Endothelial cell of umbilical vein (primary cell): Measurements from ENCODE around the gene SRD5A1.

Experiments used
- EZH2 ChIP-seq: IDR thresholded peaks from 2 replicates; pipeline ENCODE4 v1.6.1; 2012; ENCODE audit warnings: borderline replicate concordance, low read depth, mild to moderate bottlenecking, moderate library complexity, low read length, inconsistent platforms; ENCODE audit not compliant: severe bottlenecking
- JUN ChIP-seq: IDR thresholded peaks from 2 replicates; pipeline ENCODE4 v1.6.1; 2011; ENCODE audit warnings: borderline replicate concordance, low read depth; ENCODE audit not compliant: insufficient read length, insufficient read depth
- MYC ChIP-seq: IDR thresholded peaks from one replicate; pipeline ENCODE4 v1.6.1; 2011; ENCODE audit warnings: mild to moderate bottlenecking, low read depth, low read length
- POLR2A ChIP-seq: IDR thresholded peaks from 2 replicates; pipeline ENCODE4 v1.6.1; 2012; ENCODE audit warnings: low read depth, mild to moderate bottlenecking, control low read depth, low read length
- POLR2AphosphoS5 ChIP-seq: IDR thresholded peaks from 2 replicates; pipeline ENCODE4 v1.6.1; 2012; ENCODE audit warnings: low read depth, mild to moderate bottlenecking, control low read depth, low read length, moderate library complexity; ENCODE audit not compliant: insufficient read depth
- TF ChIP-seq, protein P1 (sequence below), 2 donors: IDR thresholded peaks; 1 replicate in 1 of 2; 2 replicates in 1 of 2; pipeline ENCODE4 v1.5.1; 2011; ENCODE audit warnings: low read length in 2 of 2, mild to moderate bottlenecking in 2 of 2, moderate library complexity in 2 of 2, control low read depth in 1 of 2, inconsistent platforms in 1 of 2, low read depth in 1 of 2; ENCODE audit not compliant: insufficient read depth in 1 of 2; ENCODE audit errors: extremely low read depth in 1 of 2

DNA sequence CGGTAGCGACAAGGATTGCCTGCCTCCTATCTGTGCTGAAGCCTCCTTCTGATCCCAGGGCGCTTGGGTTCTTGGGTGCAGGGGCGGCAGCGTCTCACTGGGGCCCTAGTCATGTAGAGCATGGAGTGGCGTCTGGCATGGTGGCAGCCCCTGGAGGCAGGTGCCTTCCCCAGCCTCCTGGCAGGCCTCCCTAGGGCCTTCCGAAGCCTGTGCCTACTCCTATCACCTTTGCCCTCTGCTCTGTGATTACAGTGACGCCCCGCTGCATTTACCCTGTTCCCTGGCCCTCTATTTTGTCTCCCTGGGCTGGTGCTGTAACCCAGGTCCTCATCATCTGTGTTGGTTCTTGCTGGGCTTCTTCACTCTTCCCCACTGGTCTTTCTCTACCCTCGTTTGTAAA, 3.8 kb downstream of the SRD5A1 start:
- TF ChIP-seq, protein P1, sequence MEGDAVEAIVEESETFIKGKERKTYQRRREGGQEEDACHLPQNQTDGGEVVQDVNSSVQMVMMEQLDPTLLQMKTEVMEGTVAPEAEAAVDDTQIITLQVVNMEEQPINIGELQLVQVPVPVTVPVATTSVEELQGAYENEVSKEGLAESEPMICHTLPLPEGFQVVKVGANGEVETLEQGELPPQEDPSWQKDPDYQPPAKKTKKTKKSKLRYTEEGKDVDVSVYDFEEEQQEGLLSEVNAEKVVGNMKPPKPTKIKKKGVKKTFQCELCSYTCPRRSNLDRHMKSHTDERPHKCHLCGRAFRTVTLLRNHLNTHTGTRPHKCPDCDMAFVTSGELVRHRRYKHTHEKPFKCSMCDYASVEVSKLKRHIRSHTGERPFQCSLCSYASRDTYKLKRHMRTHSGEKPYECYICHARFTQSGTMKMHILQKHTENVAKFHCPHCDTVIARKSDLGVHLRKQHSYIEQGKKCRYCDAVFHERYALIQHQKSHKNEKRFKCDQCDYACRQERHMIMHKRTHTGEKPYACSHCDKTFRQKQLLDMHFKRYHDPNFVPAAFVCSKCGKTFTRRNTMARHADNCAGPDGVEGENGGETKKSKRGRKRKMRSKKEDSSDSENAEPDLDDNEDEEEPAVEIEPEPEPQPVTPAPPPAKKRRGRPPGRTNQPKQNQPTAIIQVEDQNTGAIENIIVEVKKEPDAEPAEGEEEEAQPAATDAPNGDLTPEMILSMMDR (IDR thresholded peaks at IDR 0.05; ENCODE audit: extremely low read depth in 1 of 2, insufficient read depth in 1 of 2, low read depth in 1 of 2, low read length in 2 of 2), result no peak
- TF ChIP-seq POLR2A (no peak), JUN (no peak), POLR2AphosphoS5 (no peak), EZH2 (no peak), MYC (no peak)
